Glomerular visceral epithelial cell (primary cell): ENCODE measurements around the gene LPXN.

ENCODE experiments used
- DNase-seq: peaks from one replicate; pipeline ENCODE4 v3.0.0-alpha.2; 2016; ENCODE audit errors: extremely low spot score

Gene LPXN

GRCh38 chr11:58575377-58576020, at the start of gene LPXN:
Gene LPXN, minus strand, starts transcription at chr11:58575856. Its CDS starts 84 bp downstream, at chr11:58575772.
- DNase-seq, result no peak

GRCh38 chr11:58625086-58625485, 49.4 kb upstream of the LPXN start:
- DNase-seq, result no peak

GRCh38 chr11:58622344-58622743, 46.7 kb upstream of the LPXN start, which contains the start of gene CNTF:
Gene CNTF, plus strand, starts transcription at chr11:58622665. Its CDS starts 88 bp downstream, at chr11:58622753.
- peak; percentile 25 for DNase-seq

- DNase-seq, result no peak
These were observed 46.1 kb upstream of the LPXN start for GRCh38 chr11:58621586-58622262.

- DNase-seq, result no peak
These were observed 42.4 kb upstream of the LPXN start for GRCh38 chr11:58617976-58618557.

- peak; percentile 52 for DNase-seq
These were observed 40.9 kb upstream of the LPXN start for GRCh38 chr11:58616594-58616993.

GRCh38 chr11:58615559-58615958, 39.9 kb upstream of the LPXN start:
- DNase-seq, result no peak

- no peak for DNase-seq
These were observed 37.6 kb upstream of the LPXN start for GRCh38 chr11:58613228-58613627.

- no peak for DNase-seq
These were observed 34.1 kb upstream of the LPXN start for GRCh38 chr11:58609723-58610122.

- no peak for DNase-seq
These were observed 32.7 kb upstream of the LPXN start for GRCh38 chr11:58608331-58608730.

- no peak for DNase-seq
These were observed 31.5 kb upstream of the LPXN start for GRCh38 chr11:58606930-58607714.

GRCh38 chr11:58600510-58600909, 24.9 kb upstream of the LPXN start:
- no peak for DNase-seq

GRCh38 chr11:58597486-58598144, 22.0 kb upstream of the LPXN start:
- DNase-seq, result no peak

- no peak for DNase-seq
These were observed 21.0 kb upstream of the LPXN start for GRCh38 chr11:58596621-58597020.

- DNase-seq, result no peak
These were observed 19.2 kb upstream of the LPXN start for GRCh38 chr11:58594826-58595225.

GRCh38 chr11:58592760-58593472, 17.3 kb upstream of the LPXN start:
- DNase-seq, result no peak

GRCh38 chr11:58591659-58592058, 16.0 kb upstream of the LPXN start:
- DNase-seq, result no peak

- no peak for DNase-seq
These were observed 11.3 kb upstream of the LPXN start for GRCh38 chr11:58586998-58587397.

GRCh38 chr11:58582437-58582836, 6.8 kb upstream of the LPXN start:
- no peak for DNase-seq

- no peak for DNase-seq
These were observed 4.7 kb upstream of the LPXN start for GRCh38 chr11:58580311-58580710.
